ENCODE data around the gene FGD6.

The FGD6 gene

GRCh38 chr12:95208678-95209077 is 8.6 kb downstream of the FGD6 start:
- Mint-ChIP-seq H3K9me3 (no peaks in the 10 kb centered on the region), H3K27me3 (peaks cover 0 to 8% of the 10 kb centered on the region in 2 donors), H3K4me1 (ENCODE audit: low read depth in 2 of 2) (no peaks in the 10 kb centered on the region), H3K4me3 (no peak overlapping the region), H3K36me3 (ENCODE audit: insufficient read depth) (no peaks in the 10 kb centered on the region), H3K27ac (no peak overlapping the region)
- ATAC-seq (replicated peaks) (no peak), DNase-seq (no peak)

DNA sequence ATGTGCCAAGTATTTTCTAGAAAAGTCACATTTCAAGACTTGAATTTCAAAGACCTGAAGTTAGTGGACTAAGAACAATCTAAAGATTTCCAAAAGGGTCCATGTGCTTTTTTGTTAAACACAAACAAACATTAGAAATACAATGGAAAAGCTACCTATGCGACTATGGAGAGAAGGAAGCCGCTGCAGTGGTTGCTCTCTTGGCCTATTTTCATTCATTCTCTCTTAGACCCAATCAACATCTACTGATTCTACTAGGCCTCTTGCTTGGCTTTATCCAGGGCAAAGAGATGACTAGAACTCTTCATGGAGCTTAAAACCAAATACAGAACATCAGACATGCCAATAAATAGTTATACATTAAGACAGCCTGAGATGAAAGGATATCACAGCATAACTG is 9.9 kb downstream of the FGD6 start:
- ATAC-seq (replicated peaks) = no peak
- H3K4me1 Mint-ChIP-seq (ENCODE audit: low read depth in 2 of 2) = no peaks in the 10 kb centered on the region
- H3K9me3 Mint-ChIP-seq = no peaks in the 10 kb centered on the region
- H3K4me3 Mint-ChIP-seq = no peak overlapping the region
- H3K36me3 Mint-ChIP-seq (ENCODE audit: insufficient read depth) = no peaks in the 10 kb centered on the region
- no peak for DNase-seq
- H3K27ac Mint-ChIP-seq = no peak overlapping the region
- H3K27me3 Mint-ChIP-seq = peaks cover 0 to 8% of the 10 kb centered on the region in 2 donors

DNA sequence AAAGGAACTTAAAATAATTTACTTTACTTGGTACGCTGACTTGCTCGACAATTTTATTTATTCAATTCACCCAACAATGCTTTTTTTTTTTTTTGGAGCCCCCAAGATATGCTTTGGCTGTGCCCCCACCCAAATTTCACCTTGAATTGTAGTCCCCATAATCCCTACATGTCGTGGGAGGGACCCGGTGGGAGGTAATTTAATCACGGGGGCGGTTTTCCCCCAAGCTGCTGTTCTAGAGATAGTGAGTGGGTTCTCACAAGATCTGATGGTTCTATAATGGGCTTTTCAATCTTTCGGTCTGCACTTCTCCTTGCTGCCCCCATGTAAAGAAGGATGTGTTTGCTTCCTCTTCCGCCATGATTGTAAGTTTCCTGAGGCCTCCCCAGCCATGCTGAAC is 10.4 kb downstream of the FGD6 start:
- no peaks in the 10 kb centered on the region for H3K4me1 Mint-ChIP-seq (ENCODE audit: low read depth in 2 of 2)
- DNase-seq (no peak), ATAC-seq (replicated peaks) (no peak)
- H3K9me3 Mint-ChIP-seq = no peaks in the 10 kb centered on the region
- H3K4me3 Mint-ChIP-seq = no peak overlapping the region
- H3K36me3 Mint-ChIP-seq (ENCODE audit: insufficient read depth) = no peaks in the 10 kb centered on the region
- no peak overlapping the region for H3K27ac Mint-ChIP-seq
- peaks cover 0 to 8% of the 10 kb centered on the region in 2 donors for H3K27me3 Mint-ChIP-seq

- H3K4me1 Mint-ChIP-seq (ENCODE audit: low read depth in 2 of 2) = no peaks in the 10 kb centered on the region
- ATAC-seq (replicated peaks) (no peak), DNase-seq (no peak)
- H3K4me3 Mint-ChIP-seq = no peak overlapping the region
- no peaks in the 10 kb centered on the region for H3K36me3 Mint-ChIP-seq (ENCODE audit: insufficient read depth)
- no peak overlapping the region for H3K27ac Mint-ChIP-seq
- H3K9me3 Mint-ChIP-seq = no peaks in the 10 kb centered on the region
- peaks cover 0 to 13% of the 10 kb centered on the region in 2 donors for H3K27me3 Mint-ChIP-seq
These were observed 11.6 kb downstream of the FGD6 start for GRCh38 chr12:95205685-95206084.

DNA sequence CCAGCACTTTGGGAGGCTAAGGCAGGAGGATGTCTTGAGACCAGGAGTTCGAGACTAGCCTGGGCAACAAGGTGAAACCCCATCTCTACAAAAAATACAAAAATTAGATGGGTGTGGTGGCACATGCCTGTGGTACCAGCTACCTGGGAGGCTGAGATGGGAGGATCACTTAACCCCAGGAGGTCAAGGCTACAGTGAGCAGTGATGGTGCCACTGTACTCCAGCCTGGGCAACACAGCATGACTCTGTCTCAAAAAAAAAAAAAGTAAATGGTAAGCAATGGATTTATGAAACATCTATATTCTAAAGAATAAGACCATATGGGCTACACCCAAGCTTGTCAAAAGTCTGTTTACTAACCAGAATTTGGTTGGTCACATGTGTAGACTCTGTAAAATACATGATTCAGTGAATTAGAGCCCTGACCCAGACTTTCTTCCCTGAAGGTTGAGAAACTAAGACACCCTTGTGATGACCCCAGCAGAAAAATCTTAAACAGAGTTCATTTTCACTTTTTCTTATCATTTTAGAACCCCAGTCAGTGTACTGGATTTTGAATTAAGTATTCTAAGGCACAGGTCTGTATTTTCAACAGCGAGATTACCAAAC is 12.1 kb downstream of the FGD6 start:
- Mint-ChIP-seq H3K27ac (no peak overlapping the region), H3K9me3 (no peaks in the 10 kb centered on the region), H3K27me3 (peaks cover 0 to 9% of the 10 kb centered on the region in 2 donors), H3K4me1 (ENCODE audit: low read depth in 2 of 2) (no peaks in the 10 kb centered on the region), H3K36me3 (ENCODE audit: insufficient read depth) (no peaks in the 10 kb centered on the region), H3K4me3 (no peak overlapping the region)
- DNase-seq = no peak
- no peak for ATAC-seq (replicated peaks)

DNA sequence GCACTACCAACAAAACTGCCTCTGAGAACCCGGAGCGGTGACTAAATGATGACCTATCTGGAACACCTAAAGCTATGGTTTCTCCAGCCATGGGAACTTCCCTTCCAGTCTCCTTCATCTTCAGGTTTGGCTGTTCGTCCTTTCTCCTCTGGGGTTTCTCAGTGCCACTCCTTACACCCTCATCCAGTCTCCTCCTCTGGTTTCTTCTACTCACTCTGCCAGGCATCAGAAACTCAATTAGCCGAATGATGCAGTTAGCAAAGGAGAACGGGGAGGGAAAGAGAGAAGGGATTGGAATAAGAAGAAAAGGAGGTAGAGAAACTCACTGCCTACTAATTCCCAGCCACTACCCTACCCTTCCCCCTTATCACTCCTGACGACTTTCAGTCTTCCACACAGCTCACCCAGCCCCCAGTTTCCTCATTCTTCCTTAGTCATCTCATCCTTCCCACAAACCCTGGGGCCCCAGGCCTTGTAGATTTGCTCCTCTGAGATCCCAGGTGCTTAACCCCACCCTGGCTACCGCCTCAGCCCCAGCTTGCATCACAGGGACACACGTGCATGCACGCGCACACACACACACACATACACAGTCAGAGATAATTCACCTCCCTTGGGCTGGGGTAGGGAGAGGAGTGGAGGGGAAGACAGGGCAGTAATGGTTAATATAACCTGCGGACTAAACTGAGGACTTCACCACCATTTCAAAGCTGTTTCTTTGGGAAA is 13.0 kb downstream of the FGD6 start:
- DNase-seq = no peak
- no peak for ATAC-seq (replicated peaks)
- H3K9me3 Mint-ChIP-seq = no peaks in the 10 kb centered on the region

GRCh38 chr12:95203487-95204030 is 13.7 kb downstream of the FGD6 start:
- Mint-ChIP-seq H3K27ac (no peak overlapping the region), H3K4me3 (no peak overlapping the region), H3K4me1 (ENCODE audit: low read depth in 2 of 2) (no peaks in the 10 kb centered on the region), H3K27me3 (peaks cover 0 to 9% of the 10 kb centered on the region in 2 donors), H3K36me3 (ENCODE audit: insufficient read depth) (no peaks in the 10 kb centered on the region), H3K9me3 (no peaks in the 10 kb centered on the region)
- no peak for DNase-seq
- ATAC-seq (replicated peaks) = no peak

More for the DNA sequence above, 13.0 kb downstream of the FGD6 start:
- H3K36me3 Mint-ChIP-seq (ENCODE audit: insufficient read depth) = no peaks in the 10 kb centered on the region
- no peak overlapping the region for H3K27ac Mint-ChIP-seq
- H3K4me3 Mint-ChIP-seq = no peak overlapping the region
- H3K4me1 Mint-ChIP-seq (ENCODE audit: low read depth in 2 of 2) = no peaks in the 10 kb centered on the region
- peaks cover 0 to 9% of the 10 kb centered on the region in 2 donors for H3K27me3 Mint-ChIP-seq

GRCh38 chr12:95202691-95203486 is 14.4 kb downstream of the FGD6 start:
- peaks cover 0 to 9% of the 10 kb centered on the region in 2 donors for H3K27me3 Mint-ChIP-seq
- DNase-seq = no peak

DNA sequence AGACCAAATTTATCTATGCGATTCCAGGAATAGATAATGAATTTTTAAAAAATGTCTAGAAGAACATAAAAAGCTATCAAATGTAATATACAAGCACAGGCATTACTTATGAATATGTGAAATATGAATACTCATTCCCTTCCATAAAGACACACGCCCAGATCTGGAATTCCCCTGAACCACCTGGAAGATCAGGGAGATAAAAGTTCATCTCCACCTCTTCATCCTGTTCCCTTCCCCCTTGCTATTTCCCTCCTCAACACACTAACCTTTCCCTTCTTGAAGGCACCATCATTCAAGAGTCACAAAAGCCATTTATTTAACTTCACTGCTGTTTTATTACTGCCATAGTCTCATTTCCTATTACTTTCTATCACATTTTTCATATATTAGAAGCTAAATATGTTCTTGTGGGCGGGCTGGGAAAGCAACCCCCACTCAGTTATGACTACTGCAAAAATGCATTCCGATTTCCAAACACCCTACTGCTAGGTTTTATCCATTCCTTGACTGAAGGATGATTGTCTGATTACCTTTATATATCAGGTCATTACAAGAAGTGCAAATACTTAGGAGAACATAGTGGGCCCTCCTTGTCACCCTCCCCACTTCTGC is 16.1 kb downstream of the FGD6 start:
- Mint-ChIP-seq H3K4me1 (ENCODE audit: low read depth in 2 of 2) (no peaks in the 10 kb centered on the region), H3K27me3 (peaks cover 0 to 9% of the 10 kb centered on the region in 2 donors), H3K36me3 (ENCODE audit: insufficient read depth) (no peaks in the 10 kb centered on the region), H3K27ac (no peak overlapping the region), H3K4me3 (no peak overlapping the region), H3K9me3 (no peaks in the 10 kb centered on the region)
- DNase-seq (no peak), ATAC-seq (replicated peaks) (no peak)

More at GRCh38 chr12:95202691-95203486, 14.4 kb downstream of the FGD6 start:
- no peak overlapping the region for H3K4me3 Mint-ChIP-seq
- no peak for ATAC-seq (replicated peaks)
- no peaks in the 10 kb centered on the region for H3K4me1 Mint-ChIP-seq (ENCODE audit: low read depth in 2 of 2)
- no peaks in the 10 kb centered on the region for H3K9me3 Mint-ChIP-seq
- no peak overlapping the region for H3K27ac Mint-ChIP-seq
- H3K36me3 Mint-ChIP-seq (ENCODE audit: insufficient read depth) = no peaks in the 10 kb centered on the region

- DNase-seq = no peak
- no peaks in the 10 kb centered on the region for H3K36me3 Mint-ChIP-seq (ENCODE audit: insufficient read depth)
- no peaks in the 10 kb centered on the region for H3K4me1 Mint-ChIP-seq (ENCODE audit: low read depth in 2 of 2)
- ATAC-seq (replicated peaks) = no peak
- no peaks in the 10 kb centered on the region for H3K9me3 Mint-ChIP-seq
- no peak overlapping the region for H3K4me3 Mint-ChIP-seq
- peaks cover under 1 to 9% of the 10 kb centered on the region in 2 donors for H3K27me3 Mint-ChIP-seq
- H3K27ac Mint-ChIP-seq = no peak overlapping the region
These were observed 17.0 kb downstream of the FGD6 start for GRCh38 chr12:95200128-95200894.

DNA sequence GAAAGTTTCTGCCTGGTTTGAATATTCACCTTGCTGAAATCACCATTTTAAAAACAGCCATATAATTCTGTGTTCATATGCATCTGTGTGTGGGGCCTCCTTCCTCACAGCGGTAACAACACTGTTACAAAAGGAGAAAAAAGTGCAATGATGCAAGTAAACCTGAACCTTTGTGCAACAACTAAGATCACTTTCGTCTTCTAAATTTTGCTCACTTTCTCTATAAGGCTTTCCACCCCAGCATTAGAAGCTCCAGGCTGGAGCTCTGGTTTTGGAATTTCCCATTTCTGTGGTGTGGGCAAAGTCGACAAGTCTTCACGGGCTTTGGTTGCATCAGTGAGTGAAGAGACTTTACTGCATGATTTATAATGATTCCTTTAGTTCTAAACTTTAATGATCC is 18.4 kb downstream of the FGD6 start:
- Mint-ChIP-seq H3K36me3 (ENCODE audit: insufficient read depth) (no peaks in the 10 kb centered on the region), H3K27ac (no peak overlapping the region), H3K4me1 (ENCODE audit: low read depth in 2 of 2) (no peaks in the 10 kb centered on the region), H3K4me3 (no peak overlapping the region), H3K27me3 (peaks cover 8 to 9% of the 10 kb centered on the region in 2 donors), H3K9me3 (no peaks in the 10 kb centered on the region)
- DNase-seq (no peak), ATAC-seq (replicated peaks) (no peak)

DNA sequence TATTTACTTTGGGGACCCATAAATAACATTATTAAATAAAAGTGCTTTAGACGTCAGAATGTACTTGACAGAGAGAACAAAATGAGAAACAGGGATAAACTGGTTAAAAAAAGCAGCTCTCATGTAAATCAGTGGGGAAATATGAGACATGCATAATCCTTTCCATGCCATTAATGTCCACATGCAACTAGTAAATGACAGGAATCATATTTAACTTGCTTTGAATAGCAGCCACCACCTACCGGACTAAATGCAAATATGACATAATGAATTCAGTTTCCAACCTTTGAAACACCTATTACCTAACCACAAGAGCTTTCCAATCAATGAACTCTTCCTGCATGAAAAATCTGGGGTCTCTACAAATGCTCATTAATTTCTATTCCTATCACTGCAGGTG is 19.6 kb downstream of the FGD6 start:
- no peak overlapping the region for H3K27ac Mint-ChIP-seq
- peaks cover 9 to 10% of the 10 kb centered on the region in 2 donors for H3K27me3 Mint-ChIP-seq
- DNase-seq (no peak), ATAC-seq (replicated peaks) (no peak)
- no peaks in the 10 kb centered on the region for H3K36me3 Mint-ChIP-seq (ENCODE audit: insufficient read depth)
- no peak overlapping the region for H3K4me3 Mint-ChIP-seq
- no peaks in the 10 kb centered on the region for H3K4me1 Mint-ChIP-seq (ENCODE audit: low read depth in 2 of 2)
- no peaks in the 10 kb centered on the region for H3K9me3 Mint-ChIP-seq
